Measurements from ENCODE around the gene FRMD4B.

The FRMD4B gene

GRCh38 chr3:69367586-69367985, 18.3 kb downstream of the FRMD4B start:
- TF ChIP-seq GATA2 (IDR thresholded peaks at IDR 0.05; ENCODE audit: low read depth, low read length) = no peak
- no peak for TF ChIP-seq GATA3 (IDR thresholded peaks at IDR 0.05; ENCODE audit: low read depth, low read length)

- TF ChIP-seq GATA3 (IDR thresholded peaks at IDR 0.05; ENCODE audit: low read depth, low read length) = no peak
- peak; percentile 41; the same call in 1 of the 2 replicates for TF ChIP-seq GATA2 (IDR thresholded peaks at IDR 0.05; ENCODE audit: low read depth, low read length)
These were observed 21.5 kb downstream of the FRMD4B start for GRCh38 chr3:69364354-69364753.

GRCh38 chr3:69360690-69361089, 25.2 kb downstream of the FRMD4B start:
- no peak for TF ChIP-seq GATA3 (IDR thresholded peaks at IDR 0.05; ENCODE audit: low read depth, low read length)
- no peak for TF ChIP-seq GATA2 (IDR thresholded peaks at IDR 0.05; ENCODE audit: low read depth, low read length)

- TF ChIP-seq GATA2 (IDR thresholded peaks at IDR 0.05; ENCODE audit: low read depth, low read length) (no peak), GATA3 (IDR thresholded peaks at IDR 0.05; ENCODE audit: low read depth, low read length) (no peak)
These were observed 26.0 kb downstream of the FRMD4B start for GRCh38 chr3:69359916-69360315.

- no peak for TF ChIP-seq GATA2 (IDR thresholded peaks at IDR 0.05; ENCODE audit: low read depth, low read length)
- TF ChIP-seq GATA3 (IDR thresholded peaks at IDR 0.05; ENCODE audit: low read depth, low read length) = no peak
These were observed 26.5 kb downstream of the FRMD4B start for GRCh38 chr3:69359339-69359893.

- TF ChIP-seq GATA3 (IDR thresholded peaks at IDR 0.05; ENCODE audit: low read depth, low read length) (no peak), GATA2 (IDR thresholded peaks at IDR 0.05; ENCODE audit: low read depth, low read length) (no peak)
These were observed 28.7 kb downstream of the FRMD4B start for GRCh38 chr3:69357196-69357595.

GRCh38 chr3:69354948-69355347, 30.9 kb downstream of the FRMD4B start:
- TF ChIP-seq GATA2 (IDR thresholded peaks at IDR 0.05; ENCODE audit: low read depth, low read length) (peak; percentile 17; the same call in 1 of the 2 replicates), GATA3 (IDR thresholded peaks at IDR 0.05; ENCODE audit: low read depth, low read length) (no peak)

- TF ChIP-seq GATA3 (IDR thresholded peaks at IDR 0.05; ENCODE audit: low read depth, low read length) = no peak
- TF ChIP-seq GATA2 (IDR thresholded peaks at IDR 0.05; ENCODE audit: low read depth, low read length) = no peak
These were observed 32.4 kb downstream of the FRMD4B start for GRCh38 chr3:69353503-69353902.

- TF ChIP-seq GATA3 (IDR thresholded peaks at IDR 0.05; ENCODE audit: low read depth, low read length) (no peak), GATA2 (IDR thresholded peaks at IDR 0.05; ENCODE audit: low read depth, low read length) (no peak)
These were observed 32.8 kb downstream of the FRMD4B start for GRCh38 chr3:69353088-69353478.

- no peak for TF ChIP-seq GATA2 (IDR thresholded peaks at IDR 0.05; ENCODE audit: low read depth, low read length)
- TF ChIP-seq GATA3 (IDR thresholded peaks at IDR 0.05; ENCODE audit: low read depth, low read length) = no peak
These were observed 33.4 kb downstream of the FRMD4B start for GRCh38 chr3:69352305-69353087.

GRCh38 chr3:69343875-69344274, 42.0 kb downstream of the FRMD4B start:
- TF ChIP-seq GATA3 (IDR thresholded peaks at IDR 0.05; ENCODE audit: low read depth, low read length) (no peak), GATA2 (IDR thresholded peaks at IDR 0.05; ENCODE audit: low read depth, low read length) (no peak)

- TF ChIP-seq GATA3 (IDR thresholded peaks at IDR 0.05; ENCODE audit: low read depth, low read length) (no peak), GATA2 (IDR thresholded peaks at IDR 0.05; ENCODE audit: low read depth, low read length) (no peak)
These were observed 43.8 kb downstream of the FRMD4B start for GRCh38 chr3:69342074-69342473.

- TF ChIP-seq GATA2 (IDR thresholded peaks at IDR 0.05; ENCODE audit: low read depth, low read length) (no peak), GATA3 (IDR thresholded peaks at IDR 0.05; ENCODE audit: low read depth, low read length) (no peak)
These were observed 46.1 kb downstream of the FRMD4B start for GRCh38 chr3:69339760-69340159.

- TF ChIP-seq GATA3 (IDR thresholded peaks at IDR 0.05; ENCODE audit: low read depth, low read length) (no peak), GATA2 (IDR thresholded peaks at IDR 0.05; ENCODE audit: low read depth, low read length) (no peak)
These were observed 47.0 kb downstream of the FRMD4B start for GRCh38 chr3:69338911-69339310.

GRCh38 chr3:69332934-69333333, 53.0 kb downstream of the FRMD4B start:
- TF ChIP-seq GATA2 (IDR thresholded peaks at IDR 0.05; ENCODE audit: low read depth, low read length) (no peak), GATA3 (IDR thresholded peaks at IDR 0.05; ENCODE audit: low read depth, low read length) (no peak)
